A673 (cell line): Measurements from ENCODE around the gene WDR82. TPM values are rescaled to one million over a fixed set of nuclear protein-coding genes. Genes with fewer than 3 reads are reported as not detected.

Experiments used
- BruUV-seq: library from RNA; stranded (reverse); fragments of 400-500 nt; replicated peaks from 2 replicates; lab custom pipeline; 2021; lab: Mats Ljungman, UMichigan
- CTCF ChIA-PET: fragments of 300-600 bp; sonication (Branson Sonifier 250); formaldehyde crosslinking; loops from one replicate; lab custom pipeline; 2022; ENCODE audit warnings: antibody characterized with exemption; lab: Charles Lee
- POLR2A ChIA-PET: fragments of 300-600 bp; sonication (Branson Sonifier 250); formaldehyde crosslinking; loops from one replicate; lab custom pipeline; 2022; ENCODE audit warnings: antibody characterized with exemption; ENCODE audit not compliant: low non-redundant PET; lab: Charles Lee
- DNase-seq: peaks from one replicate; pipeline ENCODE4 v3.0.0-alpha.2; 2015; ENCODE audit warnings: low spot score
- H3K27ac ChIP-seq: fragments of 200-600 bp; sonication (generic); 2 replicates; pipeline ENCODE4 v1.5.1; 2016; ENCODE audit warnings: mixed run types, low read depth, mild to moderate bottlenecking, mixed read lengths, antibody characterized with exemption, low read length; ENCODE audit not compliant: poor library complexity, severe bottlenecking
- H3K27me3 ChIP-seq: fragments of 200-600 bp; sonication (generic); replicated peaks from 2 replicates; pipeline ENCODE4 v1.6.1; 2017; ENCODE audit warnings: mixed run types, low read depth, mild to moderate bottlenecking, mixed read lengths, antibody characterized with exemption, low read length; ENCODE audit not compliant: insufficient read depth, poor library complexity
- H3K36me3 ChIP-seq: fragments of 200-600 bp; sonication (generic); 2 replicates; pipeline ENCODE4 v1.6.1; 2016; ENCODE audit warnings: mixed run types, mild to moderate bottlenecking, mixed read lengths, antibody characterized with exemption, low read length; ENCODE audit not compliant: insufficient read depth, poor library complexity, severe bottlenecking
- H3K4me1 ChIP-seq: fragments of 200-600 bp; sonication (generic); 2 replicates; pipeline ENCODE4 v1.6.1; 2017; ENCODE audit warnings: mixed run types, mild to moderate bottlenecking, mixed read lengths, antibody characterized with exemption, low read length; ENCODE audit not compliant: insufficient read depth, poor library complexity, severe bottlenecking
- H3K4me3 ChIP-seq: fragments of 200-600 bp; sonication (generic); 2 replicates; pipeline ENCODE4 v1.5.1; 2016; ENCODE audit warnings: low read depth, mixed run types, mild to moderate bottlenecking, mixed read lengths, low read length; ENCODE audit not compliant: poor library complexity, severe bottlenecking
- H3K9me3 ChIP-seq: fragments of 200-600 bp; sonication (generic); 2 replicates; pipeline ENCODE4 v1.6.1; 2016; ENCODE audit warnings: mixed run types, low read depth, mild to moderate bottlenecking, mixed read lengths, antibody characterized with exemption, low read length; ENCODE audit not compliant: poor library complexity, severe bottlenecking
- CTCF ChIP-seq: fragments of 300-800, 200-600 bp; sonication (generic); conservative IDR thresholded peaks from 2 replicates; pipeline ENCODE4 v1.5.1; 2017; ENCODE audit warnings: low read depth, mild to moderate bottlenecking, antibody characterized with exemption, low read length, moderate library complexity, mixed read lengths
- EZH2 ChIP-seq: fragments of 200-600 bp; sonication (generic); IDR thresholded peaks from 2 replicates; pipeline ENCODE4 v1.6.1; 2017; ENCODE audit warnings: borderline replicate concordance, low read depth, mild to moderate bottlenecking, mixed read lengths, antibody characterized with exemption, low read length; ENCODE audit not compliant: poor library complexity, severe bottlenecking
- intact Hi-C: fragments of 100-400 bp; cut with micrococcal nuclease; formaldehyde crosslinking; loops from one replicate; pipeline ENCODE4 v1.10.0; 2022; ENCODE audit not compliant: unreplicated experiment
- total RNA-seq: library from RNA; stranded (reverse); gene quantifications from 2 replicates; pipeline ENCODE4 v1.2.3, GENCODE V29; 2021

WDR82 gene
- total RNA-seq, 1 experiment from 2014 or later, result 54.3 TPM

- ChIA-PET CTCF (no interaction called here), POLR2A (no interaction called here)
- Histone ChIP-seq H3K9me3 (no peaks in the 10 kb centered on the region), H3K27me3 (no peaks in the 10 kb centered on the region), H3K4me3 (no peak overlapping the region), H3K4me1 (no peaks in the 10 kb centered on the region), H3K27ac (no peak overlapping the region), H3K36me3 (no peaks in the 10 kb centered on the region)
- TF ChIP-seq CTCF, result no peak
- TF ChIP-seq EZH2, result no peak
- DNase-seq, result no peak
- BruUV-seq, result no TSS peak
- intact Hi-C loops, result no loop called here
These were observed 45.3 kb upstream of the WDR82 start for GRCh38 chr3:52323526-52324295.

GRCh38 chr3:52322466-52322865 lies 44.0 kb upstream of the WDR82 start:
- Histone ChIP-seq H3K36me3 (no peaks in the 10 kb centered on the region), H3K4me1 (no peaks in the 10 kb centered on the region), H3K27me3 (no peaks in the 10 kb centered on the region), H3K27ac (no peak overlapping the region), H3K9me3 (no peaks in the 10 kb centered on the region), H3K4me3 (no peak overlapping the region)
- TF ChIP-seq CTCF (no peak), EZH2 (no peak)
- ChIA-PET CTCF (no interaction called here), POLR2A (no interaction called here)
- no peak for DNase-seq
- BruUV-seq, result no TSS peak
- intact Hi-C loops, result no loop called here

GRCh38 chr3:52321481-52321880 lies 43.0 kb upstream of the WDR82 start:
- H3K4me3 ChIP-seq, result no peak overlapping the region
- no peak for TF ChIP-seq CTCF
- no peak for TF ChIP-seq EZH2
- ChIA-PET CTCF (no interaction called here), POLR2A (no interaction called here)
- no peak overlapping the region for H3K27ac ChIP-seq
- H3K36me3 ChIP-seq, result no peaks in the 10 kb centered on the region
- BruUV-seq, result no TSS peak
- no peak for DNase-seq
- intact Hi-C loops, result no loop called here
- H3K4me1 ChIP-seq, result no peaks in the 10 kb centered on the region
- no peaks in the 10 kb centered on the region for H3K9me3 ChIP-seq
- H3K27me3 ChIP-seq, result no peaks in the 10 kb centered on the region
